ENCODE data around the gene PTPN6.
"Not testable (repeated sequence)": the region's sequence is repeated elsewhere in the genome, so short reads cannot be mapped to it uniquely, and the experiment has no call there.

The PTPN6 gene

DNA sequence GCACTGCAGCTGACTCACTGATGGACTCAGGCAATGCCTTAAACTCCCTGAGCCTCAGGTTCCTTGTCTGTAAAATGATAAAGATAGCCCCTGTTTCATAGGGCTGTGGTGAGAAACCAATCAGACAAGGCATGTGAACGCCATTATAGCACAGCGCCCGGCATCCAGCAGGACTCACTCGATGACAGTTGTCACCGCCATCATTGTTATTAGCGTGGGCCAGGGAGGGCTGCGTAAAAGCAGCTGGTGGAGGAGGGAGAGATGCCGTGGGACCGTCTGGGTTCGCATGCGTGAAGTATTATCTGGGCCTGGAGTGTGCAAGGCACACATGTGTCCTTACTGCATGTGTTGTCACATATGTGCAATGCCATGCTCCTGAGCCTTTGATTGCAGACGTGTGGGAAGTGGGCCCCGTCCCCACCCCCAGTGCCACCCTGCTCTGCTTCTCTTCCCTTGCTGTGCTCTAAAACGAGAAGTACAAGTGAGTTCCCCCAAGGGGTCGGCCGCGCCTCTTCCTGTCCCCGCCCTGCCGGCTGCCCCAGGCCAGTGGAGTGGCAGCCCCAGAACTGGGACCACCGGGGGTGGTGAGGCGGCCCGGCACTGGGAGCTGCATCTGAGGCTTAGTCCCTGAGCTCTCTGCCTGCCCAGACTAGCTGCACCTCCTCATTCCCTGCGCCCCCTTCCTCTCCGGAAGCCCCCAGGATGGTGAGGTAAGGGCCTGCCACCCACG lies at the start of gene PTPN6:
Gene PTPN6, plus strand, starts transcription at position 546 of the 730 bp plus-strand sequence. Its CDS starts 157 bp downstream, at position 703.
- peak within 1 kb of the TSS; percentile 53 to 69 for H3K9ac ChIP-seq (ENCODE audit: low read depth in 1 of 2, low read length in 2 of 2)

DNA sequence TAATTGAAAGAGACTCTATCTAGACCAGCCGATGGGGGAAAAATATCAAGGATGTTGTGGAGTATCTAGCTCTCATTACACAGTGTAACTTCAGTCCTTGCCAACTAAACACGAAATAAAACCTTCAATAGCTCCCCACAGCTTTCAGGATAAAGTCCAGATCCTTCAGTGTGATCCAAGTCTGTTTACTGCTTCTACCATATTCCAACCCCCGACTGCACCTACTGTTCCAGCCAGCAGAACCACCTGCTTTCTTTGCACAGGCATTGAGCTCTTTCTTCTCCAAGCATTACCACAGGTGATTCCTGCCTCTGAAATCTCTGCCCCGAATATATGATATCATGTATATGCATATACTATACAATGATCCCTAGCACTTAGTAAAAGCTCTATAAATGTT lies 48.7 kb upstream of the PTPN6 start:
- Histone ChIP-seq H3K9me3 (ENCODE audit: control insufficient read depth in 1 of 2, low read length in 2 of 2) (no peaks in the 10 kb centered on the region), H3K9ac (ENCODE audit: low read depth in 1 of 2, low read length in 2 of 2) (no peak overlapping the region), H3K27ac (ENCODE audit: low read depth, low read length) (no peak overlapping the region), H3K4me3 (ENCODE audit: low read depth in 1 of 2, low read length in 2 of 2) (no peak overlapping the region), H3K36me3 (ENCODE audit: control insufficient read depth in 1 of 2, insufficient read depth in 2 of 2, low read length in 2 of 2) (no peaks in the 10 kb centered on the region), H3K27me3 (ENCODE audit: control insufficient read depth in 1 of 2, insufficient read depth in 2 of 2, low read length in 2 of 2) (no peaks in the 10 kb centered on the region), H3K4me1 (ENCODE audit: control insufficient read depth in 1 of 2, insufficient read depth in 2 of 2, low read length in 2 of 2) (peaks cover 23 to 38% of the 10 kb centered on the region in 2 donors)

More for the DNA sequence above, at the start of gene PTPN6:
- Histone ChIP-seq H3K36me3 (ENCODE audit: control insufficient read depth in 1 of 2, insufficient read depth in 2 of 2, low read length in 2 of 2) (peaks cover 7 to 11% of the 10 kb centered on the region in 2 donors), H3K4me3 (ENCODE audit: low read depth in 1 of 2, low read length in 2 of 2) (peak within 1 kb of the TSS; percentile 67 to 74), H3K27ac (ENCODE audit: low read depth, low read length) (peak within 1 kb of the TSS; percentile 65), H3K4me1 (ENCODE audit: control insufficient read depth in 1 of 2, insufficient read depth in 2 of 2, low read length in 2 of 2) (peaks cover 36 to 60% of the 10 kb centered on the region in 2 donors), H3K9me3 (ENCODE audit: control insufficient read depth in 1 of 2, low read length in 2 of 2) (no peaks in the 10 kb centered on the region), H3K27me3 (ENCODE audit: control insufficient read depth in 1 of 2, insufficient read depth in 2 of 2, low read length in 2 of 2) (no peaks in the 10 kb centered on the region)

DNA sequence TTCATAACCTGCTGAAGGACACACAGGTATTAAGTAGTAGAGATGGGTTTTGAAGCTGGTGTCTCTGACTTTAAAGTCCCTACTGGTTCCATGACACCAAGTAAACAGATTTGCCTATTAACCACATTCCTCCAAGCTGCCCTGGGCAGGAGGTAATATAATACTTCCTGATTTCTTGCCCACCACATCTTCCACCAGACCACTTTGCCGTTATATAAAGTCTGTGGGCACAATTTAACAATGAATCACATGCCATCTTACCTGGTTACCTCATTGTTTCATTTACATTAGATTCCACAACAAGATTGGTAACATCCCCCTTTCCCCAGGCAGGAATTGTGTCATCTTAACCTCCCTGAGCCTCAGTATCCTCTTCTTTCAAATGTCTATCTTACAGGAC lies 47.4 kb upstream of the PTPN6 start:
- H3K9me3 ChIP-seq (ENCODE audit: control insufficient read depth in 1 of 2, low read length in 2 of 2) = no peaks in the 10 kb centered on the region
- H3K36me3 ChIP-seq (ENCODE audit: control insufficient read depth in 1 of 2, insufficient read depth in 2 of 2, low read length in 2 of 2) = no peaks in the 10 kb centered on the region
- no peak overlapping the region for H3K27ac ChIP-seq (ENCODE audit: low read depth, low read length)
- H3K4me3 ChIP-seq (ENCODE audit: low read depth in 1 of 2, low read length in 2 of 2) = no peak overlapping the region
- H3K4me1 ChIP-seq (ENCODE audit: control insufficient read depth in 1 of 2, insufficient read depth in 2 of 2, low read length in 2 of 2) = peaks cover 23 to 38% of the 10 kb centered on the region in 2 donors
- no peaks in the 10 kb centered on the region for H3K27me3 ChIP-seq (ENCODE audit: control insufficient read depth in 1 of 2, insufficient read depth in 2 of 2, low read length in 2 of 2)
- H3K9ac ChIP-seq (ENCODE audit: low read depth in 1 of 2, low read length in 2 of 2) = no peak overlapping the region

DNA sequence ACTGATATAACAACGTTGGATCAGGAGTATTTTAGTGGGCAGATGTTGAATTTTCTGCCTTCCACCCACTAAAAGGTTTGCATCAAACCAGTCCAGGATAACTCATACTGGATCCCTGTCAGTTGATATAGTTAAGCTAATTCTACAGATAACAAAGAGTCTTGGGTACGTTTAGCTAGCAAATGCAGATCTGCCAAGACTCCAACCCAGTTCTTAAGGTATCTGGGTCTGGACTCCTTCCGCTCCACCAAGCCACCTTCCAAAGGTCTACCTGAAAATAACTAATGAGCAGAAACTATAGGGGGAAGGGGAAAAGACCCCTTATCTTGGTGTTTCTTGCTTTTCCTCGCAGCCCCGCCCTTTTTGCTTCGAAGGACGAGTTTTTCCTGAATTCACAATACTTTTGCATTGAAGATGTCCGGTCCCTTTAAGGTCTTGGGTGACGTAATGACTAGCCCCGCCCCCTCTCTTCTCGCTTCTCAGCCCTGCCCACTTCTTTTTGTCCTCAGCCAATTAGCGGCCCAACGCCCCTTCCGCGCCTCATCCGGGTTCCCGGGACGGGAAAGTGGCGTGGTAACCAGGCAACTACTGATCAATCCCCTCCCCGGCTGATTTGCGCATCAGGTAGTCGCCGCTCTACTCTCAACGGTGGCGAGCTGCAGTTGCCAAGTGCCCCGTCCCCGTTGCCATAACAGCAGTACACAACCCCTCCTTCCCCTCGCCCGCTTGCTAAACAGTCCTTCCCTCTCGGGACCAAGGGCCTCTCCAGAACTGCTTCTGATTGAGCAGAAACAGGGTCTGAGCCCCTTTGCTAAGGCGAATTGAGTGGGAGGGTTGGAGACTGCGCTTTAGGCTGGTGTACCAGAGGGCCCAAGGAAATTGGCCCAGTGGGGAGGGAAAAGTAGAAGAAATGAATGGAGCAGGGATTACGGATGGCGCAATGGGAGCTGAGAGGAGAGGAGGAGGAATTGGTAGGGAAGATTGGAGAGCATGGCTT lies 46.6 kb upstream of the PTPN6 start, which contains the start of gene LRRC23:
Gene LRRC23, plus strand, starts transcription at position 543 of the 997 bp plus-strand sequence. CDS start 812 bp downstream, outside the sequence.
- H3K4me1 ChIP-seq (ENCODE audit: control insufficient read depth in 1 of 2, insufficient read depth in 2 of 2, low read length in 2 of 2) = peaks cover 23 to 33% of the 10 kb centered on the region in 2 donors
- no peaks in the 10 kb centered on the region for H3K27me3 ChIP-seq (ENCODE audit: control insufficient read depth in 1 of 2, insufficient read depth in 2 of 2, low read length in 2 of 2)
- no peaks in the 10 kb centered on the region for H3K36me3 ChIP-seq (ENCODE audit: control insufficient read depth in 1 of 2, insufficient read depth in 2 of 2, low read length in 2 of 2)
- peak within 1 kb of the TSS; percentile 80 to 99 for H3K4me3 ChIP-seq (ENCODE audit: low read depth in 1 of 2, low read length in 2 of 2)
- peak within 1 kb of the TSS; percentile 82 for H3K27ac ChIP-seq (ENCODE audit: low read depth, low read length)
- peak within 1 kb of the TSS; percentile 76 to 93 for H3K9ac ChIP-seq (ENCODE audit: low read depth in 1 of 2, low read length in 2 of 2)
- H3K9me3 ChIP-seq (ENCODE audit: control insufficient read depth in 1 of 2, low read length in 2 of 2) = no peaks in the 10 kb centered on the region

DNA sequence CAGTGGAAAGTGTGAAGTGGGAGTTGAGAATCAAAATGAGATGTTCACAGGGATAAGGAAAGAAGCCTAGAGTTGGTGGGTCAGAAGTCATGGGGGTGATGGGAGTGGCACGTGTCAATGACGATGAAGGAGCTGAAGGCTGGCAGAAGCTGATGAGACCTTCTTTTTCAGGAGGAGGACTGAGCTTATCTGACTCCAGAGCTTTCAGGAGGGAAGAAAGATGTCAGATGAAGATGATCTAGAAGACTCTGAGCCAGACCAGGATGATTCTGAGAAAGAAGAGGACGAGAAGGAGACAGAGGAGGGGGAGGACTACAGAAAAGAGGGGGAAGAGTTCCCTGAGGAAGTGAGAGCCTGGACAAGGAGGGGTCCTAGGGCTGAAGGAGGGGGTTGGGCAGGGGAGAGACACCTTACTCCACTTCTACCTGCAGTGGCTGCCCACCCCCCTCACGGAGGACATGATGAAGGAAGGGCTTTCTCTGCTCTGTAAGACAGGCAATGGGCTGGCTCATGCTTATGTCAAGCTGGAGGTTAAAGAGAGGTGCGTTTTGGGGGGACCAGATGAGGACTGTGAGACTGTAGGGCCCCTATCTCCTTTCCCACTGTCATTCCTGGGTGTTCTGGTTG lies 45.6 kb upstream of the PTPN6 start:
- H3K27me3 ChIP-seq (ENCODE audit: control insufficient read depth in 1 of 2, insufficient read depth in 2 of 2, low read length in 2 of 2) = no peaks in the 10 kb centered on the region
- H3K27ac ChIP-seq (ENCODE audit: low read depth, low read length) = no peak overlapping the region
- peak overlapping the region; percentile 80 to 99 for H3K4me3 ChIP-seq (ENCODE audit: low read depth in 1 of 2, low read length in 2 of 2)

DNA sequence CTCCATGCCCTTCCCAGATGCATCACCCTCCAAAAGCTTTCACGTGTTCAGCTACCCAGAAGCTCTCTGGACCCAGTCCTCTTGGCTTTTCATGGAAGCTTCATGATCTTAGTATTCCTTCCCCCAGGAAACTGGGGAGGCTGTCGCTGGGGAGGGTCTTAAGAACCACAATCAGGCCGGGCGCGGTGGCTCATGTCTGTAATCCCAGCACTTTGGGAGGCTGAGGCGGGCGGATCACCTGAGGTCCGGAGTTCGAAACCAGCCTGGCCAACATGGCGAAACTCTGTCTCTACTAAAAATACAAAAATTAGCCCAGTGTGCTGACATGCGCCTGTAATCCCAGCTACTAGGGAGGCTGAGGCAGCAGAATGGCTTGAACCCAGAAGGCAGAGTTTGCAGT lies 43.0 kb upstream of the PTPN6 start:
- Histone ChIP-seq H3K27me3 (ENCODE audit: control insufficient read depth in 1 of 2, insufficient read depth in 2 of 2, low read length in 2 of 2) (peaks cover 6 to 11% of the 10 kb centered on the region in 2 donors), H3K4me1 (ENCODE audit: control insufficient read depth in 1 of 2, insufficient read depth in 2 of 2, low read length in 2 of 2) (peaks cover 14 to 19% of the 10 kb centered on the region in 2 donors)
- H3K9ac ChIP-seq (ENCODE audit: low read depth in 1 of 2, low read length in 2 of 2); H3K9me3 ChIP-seq (ENCODE audit: control insufficient read depth in 1 of 2, low read length in 2 of 2); H3K27ac ChIP-seq (ENCODE audit: low read depth, low read length); H3K36me3 ChIP-seq (ENCODE audit: control insufficient read depth in 1 of 2, insufficient read depth in 2 of 2, low read length in 2 of 2); H3K4me3 ChIP-seq (ENCODE audit: low read depth in 1 of 2, low read length in 2 of 2): not testable (repeated sequence)

More for the DNA sequence above, 45.6 kb upstream of the PTPN6 start:
- Histone ChIP-seq H3K36me3 (ENCODE audit: control insufficient read depth in 1 of 2, insufficient read depth in 2 of 2, low read length in 2 of 2) (no peaks in the 10 kb centered on the region), H3K4me1 (ENCODE audit: control insufficient read depth in 1 of 2, insufficient read depth in 2 of 2, low read length in 2 of 2) (peaks cover 19 to 27% of the 10 kb centered on the region in 2 donors), H3K9me3 (ENCODE audit: control insufficient read depth in 1 of 2, low read length in 2 of 2) (no peaks in the 10 kb centered on the region), H3K9ac (ENCODE audit: low read depth in 1 of 2, low read length in 2 of 2) (peak overlapping the region; percentile 76 to 93)

DNA sequence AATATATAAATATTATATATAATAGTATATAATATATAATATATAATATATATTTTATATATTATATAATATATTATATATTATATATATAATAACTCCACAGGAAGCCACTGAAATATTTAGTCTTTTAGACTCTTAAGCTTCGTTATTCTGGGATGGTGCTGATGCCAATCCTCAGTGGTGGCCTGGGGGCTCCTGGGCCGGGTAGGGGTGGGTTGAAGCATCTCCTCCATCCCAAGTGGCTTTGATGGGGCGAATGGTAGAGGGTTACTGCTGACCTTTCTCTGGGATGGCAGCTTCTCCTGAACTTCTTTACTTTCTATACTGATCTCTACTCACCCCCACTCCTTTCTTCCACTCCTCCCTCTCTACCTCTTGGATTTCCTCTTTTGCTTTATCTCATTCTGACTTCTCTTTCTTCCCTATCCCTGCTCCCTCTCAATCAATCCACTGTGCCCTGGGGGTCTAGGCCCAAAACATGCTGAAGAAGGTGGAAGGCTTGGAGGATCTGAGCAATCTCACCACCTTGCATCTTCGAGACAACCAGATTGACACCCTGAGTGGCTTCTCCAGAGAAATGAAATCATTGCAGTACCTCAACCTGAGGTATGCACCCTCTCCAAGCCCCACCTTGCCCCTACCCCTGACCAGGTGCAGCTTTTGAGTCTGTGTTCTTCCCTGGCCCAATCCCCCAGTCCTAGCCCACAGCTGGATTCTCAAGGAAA lies 41.6 kb upstream of the PTPN6 start:
- Histone ChIP-seq H3K9me3 (ENCODE audit: control insufficient read depth in 1 of 2, low read length in 2 of 2) (no peaks in the 10 kb centered on the region), H3K4me3 (ENCODE audit: low read depth in 1 of 2, low read length in 2 of 2) (no peak overlapping the region), H3K27me3 (ENCODE audit: control insufficient read depth in 1 of 2, insufficient read depth in 2 of 2, low read length in 2 of 2) (peaks cover 10 to 12% of the 10 kb centered on the region in 2 donors), H3K9ac (ENCODE audit: low read depth in 1 of 2, low read length in 2 of 2) (no peak overlapping the region), H3K27ac (ENCODE audit: low read depth, low read length) (no peak overlapping the region), H3K4me1 (ENCODE audit: control insufficient read depth in 1 of 2, insufficient read depth in 2 of 2, low read length in 2 of 2) (peaks cover 13% of the 10 kb centered on the region in 2 donors), H3K36me3 (ENCODE audit: control insufficient read depth in 1 of 2, insufficient read depth in 2 of 2, low read length in 2 of 2) (no peaks in the 10 kb centered on the region)

DNA sequence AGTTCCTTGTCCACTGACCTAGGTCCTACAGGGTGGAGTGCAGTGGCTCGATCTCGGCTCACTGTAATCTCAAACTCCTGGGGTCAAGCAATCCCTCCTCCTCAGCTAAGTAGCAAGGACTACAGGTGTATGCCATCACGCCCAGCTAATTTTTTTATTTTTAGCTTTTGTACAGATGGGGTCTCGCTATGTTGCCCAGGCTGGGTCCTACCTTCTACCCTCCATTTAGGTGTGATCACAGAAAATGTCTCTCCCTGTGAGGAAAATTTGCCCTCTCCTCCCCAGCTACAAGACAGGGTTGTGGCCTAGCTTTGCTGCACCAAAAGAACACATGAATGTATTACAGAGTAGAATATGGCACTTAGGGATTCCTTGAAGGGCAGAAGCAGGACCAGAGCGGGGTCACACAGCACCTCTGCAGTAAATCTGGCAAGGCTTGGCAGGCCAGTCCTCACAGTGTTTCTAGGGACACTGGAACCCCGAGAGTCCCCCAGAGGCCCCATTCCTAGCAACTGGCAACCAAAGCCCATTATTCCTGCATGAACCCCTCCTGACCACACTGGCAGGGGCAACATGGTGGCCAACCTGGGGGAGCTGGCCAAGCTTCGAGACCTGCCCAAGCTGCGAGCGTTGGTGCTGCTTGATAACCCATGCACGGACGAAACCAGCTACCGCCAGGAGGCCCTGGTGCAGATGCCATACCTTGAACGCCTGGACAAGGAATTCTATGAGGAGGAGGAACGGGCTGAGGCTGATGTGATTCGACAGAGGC lies 38.8 kb upstream of the PTPN6 start:
- Histone ChIP-seq H3K4me1 (ENCODE audit: control insufficient read depth in 1 of 2, insufficient read depth in 2 of 2, low read length in 2 of 2) (peaks cover 12 to 16% of the 10 kb centered on the region in 2 donors), H3K4me3 (ENCODE audit: low read depth in 1 of 2, low read length in 2 of 2) (no peak overlapping the region), H3K9ac (ENCODE audit: low read depth in 1 of 2, low read length in 2 of 2) (no peak overlapping the region), H3K9me3 (ENCODE audit: control insufficient read depth in 1 of 2, low read length in 2 of 2) (no peaks in the 10 kb centered on the region), H3K27me3 (ENCODE audit: control insufficient read depth in 1 of 2, insufficient read depth in 2 of 2, low read length in 2 of 2) (peaks cover 10 to 12% of the 10 kb centered on the region in 2 donors), H3K36me3 (ENCODE audit: control insufficient read depth in 1 of 2, insufficient read depth in 2 of 2, low read length in 2 of 2) (no peaks in the 10 kb centered on the region), H3K27ac (ENCODE audit: low read depth, low read length) (no peak overlapping the region)

Measured in duodenal mucosa (tissue), 2 donors.